K562 treated with DMSO at 1 percent for 24 hours (cell line): ENCODE results near the gene CD200. TPM values are rescaled to one million over a fixed set of nuclear protein-coding genes. Genes with fewer than 3 reads are reported as not detected.

Experiments used
- total RNA-seq: library from RNA; unstranded; fragments of 300-600 nt; gene quantifications from 2 replicates; pipeline ENCODE4 v1.2.3, GENCODE V29; 2022; ENCODE audit warnings: low read depth; ENCODE audit not compliant: insufficient read depth

The CD200 gene, protein sequence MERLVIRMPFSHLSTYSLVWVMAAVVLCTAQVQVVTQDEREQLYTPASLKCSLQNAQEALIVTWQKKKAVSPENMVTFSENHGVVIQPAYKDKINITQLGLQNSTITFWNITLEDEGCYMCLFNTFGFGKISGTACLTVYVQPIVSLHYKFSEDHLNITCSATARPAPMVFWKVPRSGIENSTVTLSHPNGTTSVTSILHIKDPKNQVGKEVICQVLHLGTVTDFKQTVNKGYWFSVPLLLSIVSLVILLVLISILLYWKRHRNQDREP
- not detected in 2 replicates for total RNA-seq

GRCh38 chr3:112333002-112333380 lies at the start of gene CD200:
TSS of gene CD200 (plus strand) at chr3:112333156. CDS start at chr3:112333213, 57 bp downstream.

DNA sequence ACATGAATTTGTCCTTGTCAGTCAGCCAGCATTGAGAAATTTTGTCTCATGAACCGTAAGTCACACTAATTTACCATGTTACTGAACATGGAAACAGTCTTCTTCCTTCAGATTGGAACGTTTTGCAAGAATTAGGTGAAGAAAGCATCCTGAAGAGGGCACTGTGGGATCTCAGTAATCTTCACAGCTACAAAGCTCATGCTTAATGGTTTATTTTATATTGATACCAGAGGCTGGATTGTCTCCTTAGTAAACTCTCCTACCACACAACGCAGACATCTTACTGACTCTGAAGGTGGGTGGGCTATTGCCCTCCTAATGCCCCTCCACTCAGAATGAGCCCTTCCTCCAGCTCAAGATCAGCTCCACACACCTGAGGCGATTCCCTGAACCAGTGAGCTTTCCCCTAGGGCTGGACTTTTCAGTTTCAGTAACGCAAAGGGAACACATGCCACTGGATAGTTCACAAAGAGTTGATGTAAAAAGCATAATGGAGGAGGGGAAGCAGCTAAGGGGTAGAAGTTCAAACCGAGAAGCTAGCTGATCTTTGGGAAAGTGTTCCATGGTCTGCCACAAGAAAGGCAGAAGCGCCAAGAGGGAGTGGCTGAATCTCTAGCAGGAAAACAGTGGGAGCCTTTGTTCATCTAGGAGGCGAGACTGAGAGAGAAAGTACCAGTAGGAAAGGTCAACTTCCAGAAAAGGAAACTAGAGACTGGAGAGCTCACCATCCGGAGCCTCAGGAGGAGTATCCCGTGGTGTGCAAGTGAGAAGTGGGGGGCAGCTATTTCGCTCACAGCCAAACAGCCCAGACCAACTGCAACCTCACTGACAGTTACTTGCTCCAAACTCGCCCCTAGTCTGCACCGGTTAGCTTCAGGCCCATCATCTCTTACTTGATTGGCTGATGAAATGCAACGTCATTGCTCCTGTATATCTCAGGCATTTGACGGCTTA lies 39.3 kb upstream of the CD200 start, which contains the start of gene SLC9C1:
TSS of gene SLC9C1 (minus strand) at position 849 of the 954 bp plus-strand sequence. CDS start 7,425 bp downstream, outside the sequence.

Other genes with a start within 250 kb of the CD200 start
- 1.6 and 1.9 TPM in 2 replicates for gene C3orf52, start 246.8 kb upstream of the CD200 start, total RNA-seq
- 0.34 TPM in 1 of 2 replicates, not detected in the other for gene GCSAM, start 199.9 kb upstream of the CD200 start, total RNA-seq
- gene SLC9C1, start 38.9 kb upstream of the CD200 start, total RNA-seq, result not detected in 2 replicates
- not detected in 2 replicates for gene BTLA, start 166.3 kb downstream of the CD200 start, total RNA-seq
- gene ATG3, start 228.8 kb downstream of the CD200 start, total RNA-seq, result 61.1 and 62.8 TPM in 2 replicates
- gene SLC35A5, start 228.9 kb downstream of the CD200 start, total RNA-seq, result 5.2 and 9.2 TPM in 2 replicates